Neuronal stem cell (in vitro differentiated cells): Measurements from ENCODE around the gene AMIGO2.

Experiments used
- DNase-seq: peaks from one replicate; pipeline ENCODE4 v3.0.0-alpha.2; 2013; ENCODE audit warnings: low spot score
- H2AFZ ChIP-seq: one replicate; pipeline ENCODE4 v1.6.1; 2013; ENCODE audit warnings: mild to moderate bottlenecking, low read length, inconsistent platforms
- H2AK5ac ChIP-seq: 2 replicates; pipeline ENCODE4 v1.6.1; 2013; ENCODE audit warnings: low read depth, mild to moderate bottlenecking, inconsistent platforms, low read length, moderate library complexity, mixed read lengths
- H2BK120ac ChIP-seq: 2 replicates; pipeline ENCODE4 v1.6.1; 2013; ENCODE audit warnings: low read depth, mild to moderate bottlenecking, inconsistent platforms, low read length, moderate library complexity, mixed read lengths
- H2BK12ac ChIP-seq: one replicate; pipeline ENCODE4 v1.6.1; 2013; ENCODE audit warnings: low read length, inconsistent platforms
- H2BK15ac ChIP-seq: 2 replicates; pipeline ENCODE4 v1.6.1; 2013; ENCODE audit warnings: mild to moderate bottlenecking, low read length, inconsistent platforms, mixed read lengths
- H2BK5ac ChIP-seq: one replicate; pipeline ENCODE4 v1.6.1; 2013; ENCODE audit warnings: inconsistent platforms, mild to moderate bottlenecking, low read length, moderate library complexity
- H3K14ac ChIP-seq: one replicate; pipeline ENCODE4 v1.6.1; 2013; ENCODE audit warnings: low read length, inconsistent platforms
- H3K18ac ChIP-seq: 2 replicates; pipeline ENCODE4 v1.6.1; 2013; ENCODE audit warnings: low read length, inconsistent platforms
- H3K23ac ChIP-seq: 2 replicates; pipeline ENCODE4 v1.6.1; 2013; ENCODE audit warnings: low read depth, mild to moderate bottlenecking, mixed read lengths, low read length, inconsistent platforms; ENCODE audit not compliant: poor library complexity
- H3K27ac ChIP-seq: replicated peaks from 3 replicates; pipeline ENCODE4 v1.5.1; 2013; ENCODE audit warnings: low read length, inconsistent platforms
- H3K27me3 ChIP-seq, 3 experiments: 2 replicates each; pipeline ENCODE4 v1.6.1; 2013; ENCODE audit warnings: low read length in 3 of 3, mild to moderate bottlenecking in 2 of 3, inconsistent platforms in 1 of 3, low read depth in 1 of 3, mixed read lengths in 1 of 3, moderate library complexity in 1 of 3; ENCODE audit not compliant: control insufficient read depth in 3 of 3, insufficient read depth in 3 of 3
- H3K36me3 ChIP-seq, 2 donors: replicated peaks in 1 of 2; 2 replicates each; pipeline ENCODE4 v1.6.1; 2013; ENCODE audit warnings: low read length in 2 of 2; ENCODE audit not compliant: control insufficient read depth in 2 of 2, insufficient read depth in 2 of 2
- H3K4ac ChIP-seq: 2 replicates; pipeline ENCODE4 v1.6.1; 2013; ENCODE audit warnings: inconsistent platforms, mild to moderate bottlenecking, low read length, moderate library complexity
- H3K4me1 ChIP-seq, 2 donors: 1 replicate in 1 of 2; 2 replicates in 1 of 2; pipeline ENCODE4 v1.6.1; 2013; ENCODE audit warnings: low read length in 2 of 2, low read depth in 1 of 2; ENCODE audit not compliant: control insufficient read depth in 2 of 2, insufficient read depth in 1 of 2
- H3K4me2 ChIP-seq: one replicate; pipeline ENCODE4 v1.6.1; 2013; ENCODE audit warnings: mild to moderate bottlenecking, low read length, inconsistent platforms; ENCODE audit not compliant: insufficient read depth, poor library complexity, severe bottlenecking
- H3K4me3 ChIP-seq, 2 donors: 2 replicates each; pipeline ENCODE4 v1.5.1; 2013; ENCODE audit warnings: low read length in 2 of 2, mild to moderate bottlenecking in 2 of 2, inconsistent platforms in 1 of 2, moderate library complexity in 1 of 2
- H3K79me1 ChIP-seq: one replicate; pipeline ENCODE4 v1.6.1; 2013; ENCODE audit warnings: low read depth, mild to moderate bottlenecking, inconsistent platforms, low read length, moderate library complexity
- H3K9ac ChIP-seq: one replicate; pipeline ENCODE4 v1.6.1; 2013; ENCODE audit warnings: mild to moderate bottlenecking, low read depth, low read length, inconsistent platforms; ENCODE audit not compliant: poor library complexity
- H3K9me3 ChIP-seq, 2 donors: replicated peaks in 1 of 2; 2 replicates each; pipeline versions ENCODE3 to v1.6.1; 2013; ENCODE audit warnings: low read length in 2 of 2, mild to moderate bottlenecking in 2 of 2, inconsistent platforms in 1 of 2, low read depth in 1 of 2, mixed read lengths in 1 of 2, moderate library complexity in 1 of 2; ENCODE audit not compliant: control insufficient read depth in 2 of 2, insufficient read depth in 1 of 2
- H4K8ac ChIP-seq: one replicate; pipeline ENCODE4 v1.6.1; 2013; ENCODE audit warnings: low read depth, mild to moderate bottlenecking, inconsistent platforms, low read length, moderate library complexity
- H4K91ac ChIP-seq: one replicate; pipeline ENCODE4 v1.6.1; 2013; ENCODE audit warnings: low read length, low read depth, mild to moderate bottlenecking, inconsistent platforms; ENCODE audit not compliant: poor library complexity
- WGBS, 2 donors: extraction: QIAGEN DNeasy Blood & Tissue Kit; methylation state at CpG; one replicate each; pipeline ENCODE4 v1.1.7; 2013; ENCODE audit warnings: missing lambda C conversion rate in 2 of 2, mixed read lengths in 1 of 2; ENCODE audit not compliant: insufficient read length in 2 of 2, insufficient replicate concordance in 1 of 2; ENCODE audit errors: extremely low coverage in 2 of 2; 5-methylcytosine and 5-hydroxymethylcytosine counted together

Gene AMIGO2

GRCh38 chr12:47032644-47033043 is 47.1 kb downstream of the AMIGO2 start:
- Histone ChIP-seq H2BK12ac (no peak overlapping the region), H2BK15ac (no peak overlapping the region), H3K36me3 (no peaks in the 10 kb centered on the region), H2AFZ (no peak overlapping the region), H2AK5ac (no peak overlapping the region), H3K4ac (no peak overlapping the region), H3K4me1 (peaks cover 0 to 3% of the 10 kb centered on the region in 2 donors), H3K14ac (no peak overlapping the region), H3K4me3 (no peak overlapping the region), H4K91ac (no peak overlapping the region), H3K27ac (no peak overlapping the region), H4K8ac (no peak overlapping the region), H3K9me3 (no peaks in the 10 kb centered on the region), H2BK5ac (no peak overlapping the region), H3K23ac (no peak overlapping the region), H3K27me3 (no peaks in the 10 kb centered on the region), H3K18ac (no peak overlapping the region), H3K4me2 (no peak overlapping the region), H3K9ac (no peak overlapping the region), H2BK120ac (no peak overlapping the region), H3K79me1 (no peaks in the 10 kb centered on the region)
- WGBS, 2 donors, result no CpG with 5 or more reads among the region's 1 CpG
- no peak for DNase-seq

- H3K79me1 ChIP-seq, result no peaks in the 10 kb centered on the region
- H3K14ac ChIP-seq, result no peak overlapping the region
- no peak overlapping the region for H2BK12ac ChIP-seq
- no peak for DNase-seq
- no peak overlapping the region for H2BK15ac ChIP-seq
- no peak overlapping the region for H3K9ac ChIP-seq
- H3K27me3 ChIP-seq, result no peaks in the 10 kb centered on the region
- no peak overlapping the region for H3K23ac ChIP-seq
- H3K36me3 ChIP-seq, result no peaks in the 10 kb centered on the region
- no peak overlapping the region for H4K91ac ChIP-seq
- H2AK5ac ChIP-seq, result no peak overlapping the region
- no peak overlapping the region for H2BK120ac ChIP-seq
- no peak overlapping the region for H3K4me3 ChIP-seq
- H2AFZ ChIP-seq, result no peak overlapping the region
- no peak overlapping the region for H3K27ac ChIP-seq
- H3K4me2 ChIP-seq, result no peak overlapping the region
- H3K4ac ChIP-seq, result no peak overlapping the region
- peaks cover 0 to 3% of the 10 kb centered on the region in 2 donors for H3K4me1 ChIP-seq
- no peak overlapping the region for H4K8ac ChIP-seq
- no CpG with 5 or more reads among the region's 2 CpGs for WGBS, 2 donors
- H3K18ac ChIP-seq, result no peak overlapping the region
- H2BK5ac ChIP-seq, result no peak overlapping the region
- no peaks in the 10 kb centered on the region for H3K9me3 ChIP-seq
Observed at GRCh38 chr12:47029903-47030302, 49.9 kb downstream of the AMIGO2 start.

GRCh38 chr12:47028981-47029708 is 50.6 kb downstream of the AMIGO2 start:
- Histone ChIP-seq H3K27ac (no peak overlapping the region), H4K91ac (no peak overlapping the region), H2BK15ac (no peak overlapping the region)

GRCh38 chr12:47028186-47028585 is 51.6 kb downstream of the AMIGO2 start:
- no peak overlapping the region for H3K18ac ChIP-seq
- WGBS, 2 donors, result no CpG with 5 or more reads among the region's 5 CpGs
- H3K36me3 ChIP-seq, result no peaks in the 10 kb centered on the region
- no peak for DNase-seq
- no peak overlapping the region for H2BK120ac ChIP-seq
- no peak overlapping the region for H3K9ac ChIP-seq
- H2BK15ac ChIP-seq, result no peak overlapping the region
- no peak overlapping the region for H3K14ac ChIP-seq
- H3K27me3 ChIP-seq, result no peaks in the 10 kb centered on the region
- H3K4ac ChIP-seq, result no peak overlapping the region
- H2BK12ac ChIP-seq, result no peak overlapping the region
- peaks cover 0 to 2% of the 10 kb centered on the region in 2 donors for H3K4me1 ChIP-seq
- no peak overlapping the region for H2AK5ac ChIP-seq
- no peak overlapping the region for H4K91ac ChIP-seq
- H4K8ac ChIP-seq, result no peak overlapping the region
- H3K23ac ChIP-seq, result no peak overlapping the region
- H3K27ac ChIP-seq, result no peak overlapping the region
- H2BK5ac ChIP-seq, result no peak overlapping the region
- no peak overlapping the region for H3K4me3 ChIP-seq
- no peaks in the 10 kb centered on the region for H3K9me3 ChIP-seq
- no peaks in the 10 kb centered on the region for H3K79me1 ChIP-seq
- no peak overlapping the region for H3K4me2 ChIP-seq
- H2AFZ ChIP-seq, result no peak overlapping the region

More at GRCh38 chr12:47028981-47029708, 50.6 kb downstream of the AMIGO2 start:
- H2BK5ac ChIP-seq, result no peak overlapping the region
- no peak overlapping the region for H3K14ac ChIP-seq
- no peak overlapping the region for H3K9ac ChIP-seq
- no peak for DNase-seq
- H3K9me3 ChIP-seq, result no peaks in the 10 kb centered on the region
- no peaks in the 10 kb centered on the region for H3K27me3 ChIP-seq
- no peak overlapping the region for H2AK5ac ChIP-seq
- no peak overlapping the region for H3K4me2 ChIP-seq
- no peak overlapping the region for H3K23ac ChIP-seq
- no peaks in the 10 kb centered on the region for H3K36me3 ChIP-seq
- H2BK120ac ChIP-seq, result no peak overlapping the region
- H4K8ac ChIP-seq, result no peak overlapping the region
- no peak overlapping the region for H2BK12ac ChIP-seq
- H3K4me1 ChIP-seq, result peaks cover 0 to 2% of the 10 kb centered on the region in 2 donors
- no CpG with 5 or more reads among the region's 4 CpGs for WGBS, 2 donors
- H3K18ac ChIP-seq, result no peak overlapping the region
- H3K4ac ChIP-seq, result no peak overlapping the region
- H2AFZ ChIP-seq, result no peak overlapping the region
- H3K4me3 ChIP-seq, result no peak overlapping the region
- H3K79me1 ChIP-seq, result no peaks in the 10 kb centered on the region
